ENCODE data around the gene NEK1. TPM values are rescaled to one million over a fixed set of nuclear protein-coding genes. Genes with fewer than 3 reads are reported as not detected.
A peak's percentile ranks its signal among the peaks of the same experiment; 100 is the strongest.

Gene NEK1
- total RNA-seq, 4 donors from 2014 or later: 66.9 to 100 (median 90.5) TPM

DNA sequence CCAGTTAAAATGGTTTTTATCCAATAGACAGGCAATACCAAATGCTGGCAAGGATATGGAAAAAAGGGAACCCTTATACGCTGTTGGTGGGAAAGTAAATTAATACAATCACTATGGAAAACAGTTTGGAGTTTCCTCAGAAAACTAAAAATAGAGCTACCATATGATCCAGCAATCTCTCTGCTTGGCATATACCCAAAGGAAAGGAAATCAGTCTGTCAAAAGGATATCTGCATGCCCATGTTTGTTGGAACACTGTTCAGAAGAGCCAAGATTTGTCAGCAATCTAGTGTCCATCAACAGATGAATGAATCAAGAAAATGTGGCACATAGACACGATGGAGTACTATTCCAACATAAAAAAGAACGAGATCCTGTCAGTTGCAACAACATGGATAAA is 250.6 kb downstream of the NEK1 start:
- DNase-seq (ENCODE audit: low spot score in 2 of 2): no peak
- H3K4me3 ChIP-seq: no peak overlapping the region

DNA sequence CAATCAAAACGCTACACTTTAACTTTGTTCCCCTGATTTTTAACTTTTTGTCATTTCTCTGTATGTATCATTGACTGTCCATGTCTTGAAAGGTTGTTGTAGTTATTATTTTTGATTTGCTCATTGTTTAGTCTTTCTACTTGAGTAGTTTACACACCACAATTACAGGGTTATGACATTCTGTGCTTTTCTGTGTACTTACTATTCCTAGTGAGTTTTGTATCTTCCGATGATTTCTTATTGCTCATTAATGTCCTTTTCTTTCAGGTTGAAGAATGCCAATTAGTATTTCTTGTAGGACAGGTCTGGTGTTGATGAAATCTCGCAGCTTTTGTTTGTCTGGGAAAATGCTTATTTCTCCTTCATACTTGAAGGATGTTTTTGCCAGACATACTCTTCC is 252.4 kb downstream of the NEK1 start:
- no peaks in the 10 kb centered on the region for H3K4me1 ChIP-seq
- TF ChIP-seq, protein P1, sequence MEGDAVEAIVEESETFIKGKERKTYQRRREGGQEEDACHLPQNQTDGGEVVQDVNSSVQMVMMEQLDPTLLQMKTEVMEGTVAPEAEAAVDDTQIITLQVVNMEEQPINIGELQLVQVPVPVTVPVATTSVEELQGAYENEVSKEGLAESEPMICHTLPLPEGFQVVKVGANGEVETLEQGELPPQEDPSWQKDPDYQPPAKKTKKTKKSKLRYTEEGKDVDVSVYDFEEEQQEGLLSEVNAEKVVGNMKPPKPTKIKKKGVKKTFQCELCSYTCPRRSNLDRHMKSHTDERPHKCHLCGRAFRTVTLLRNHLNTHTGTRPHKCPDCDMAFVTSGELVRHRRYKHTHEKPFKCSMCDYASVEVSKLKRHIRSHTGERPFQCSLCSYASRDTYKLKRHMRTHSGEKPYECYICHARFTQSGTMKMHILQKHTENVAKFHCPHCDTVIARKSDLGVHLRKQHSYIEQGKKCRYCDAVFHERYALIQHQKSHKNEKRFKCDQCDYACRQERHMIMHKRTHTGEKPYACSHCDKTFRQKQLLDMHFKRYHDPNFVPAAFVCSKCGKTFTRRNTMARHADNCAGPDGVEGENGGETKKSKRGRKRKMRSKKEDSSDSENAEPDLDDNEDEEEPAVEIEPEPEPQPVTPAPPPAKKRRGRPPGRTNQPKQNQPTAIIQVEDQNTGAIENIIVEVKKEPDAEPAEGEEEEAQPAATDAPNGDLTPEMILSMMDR (IDR thresholded peaks at IDR 0.05): no peak
- TF ChIP-seq EP300 (IDR thresholded peaks at IDR 0.05): no peak
- H3K9me3 ChIP-seq: peaks cover 0 to 5% (median 0%) of the 10 kb centered on the region in 4 donors
- no peak overlapping the region for H3K4me3 ChIP-seq
- H3K27me3 ChIP-seq: no peaks in the 10 kb centered on the region
- WGBS, 2 donors: 91 to 93% methylated on average over 3 of the region's 3 CpGs
- DNase-seq (ENCODE audit: low spot score in 2 of 2): no peak
- no peak overlapping the region for H3K27ac ChIP-seq
- H3K36me3 ChIP-seq: no peaks in the 10 kb centered on the region

More for the DNA sequence above, 250.6 kb downstream of the NEK1 start:
- TF ChIP-seq POLR2A (IDR thresholded peaks at IDR 0.05): no peak
- TF ChIP-seq EP300 (IDR thresholded peaks at IDR 0.05): no peak
- TF ChIP-seq, protein P1 (IDR thresholded peaks at IDR 0.05): no peak
- Histone ChIP-seq H3K36me3 (no peaks in the 10 kb centered on the region), H3K9me3 (peaks cover 0 to under 1% (median 0%) of the 10 kb centered on the region in 4 donors), H3K27me3 (no peaks in the 10 kb centered on the region), H3K27ac (no peak overlapping the region), H3K4me1 (no peaks in the 10 kb centered on the region)
- 72 to 84% methylated on average over 3 of the region's 3 CpGs for WGBS, 2 donors

DNA sequence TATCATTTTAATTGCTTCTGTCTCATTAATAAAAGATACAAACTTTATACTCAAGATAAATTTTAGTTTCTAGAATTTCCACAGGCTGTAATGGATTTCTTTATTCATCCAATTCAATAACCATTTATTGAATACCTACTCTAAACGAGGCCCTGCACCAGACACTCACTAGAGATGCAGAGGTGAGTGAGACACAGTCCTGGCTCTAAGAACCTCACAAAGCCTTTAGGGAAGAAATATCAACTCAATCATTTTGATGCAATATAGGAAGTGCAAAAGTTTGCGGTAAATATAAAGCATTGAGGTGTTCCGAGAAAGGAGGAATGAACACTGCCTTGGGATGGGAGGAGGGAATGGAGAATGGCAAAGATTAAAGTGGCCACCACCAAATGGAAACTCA is 260.0 kb downstream of the NEK1 start:
- WGBS, 2 donors: 83 to 85% methylated on average over 3 of the region's 3 CpGs
- TF ChIP-seq POLR2A (IDR thresholded peaks at IDR 0.05) (no peak), EP300 (IDR thresholded peaks at IDR 0.05) (no peak)
- TF ChIP-seq, protein P1 (IDR thresholded peaks at IDR 0.05): no peak
- no peaks in the 10 kb centered on the region for H3K36me3 ChIP-seq
- peaks cover 0 to 5% (median 0%) of the 10 kb centered on the region in 4 donors for H3K9me3 ChIP-seq
- peaks cover 0 to 6% (median 0%) of the 10 kb centered on the region in 4 donors for H3K4me1 ChIP-seq
- no peak overlapping the region for H3K27ac ChIP-seq
- no peak overlapping the region for H3K4me3 ChIP-seq
- no peaks in the 10 kb centered on the region for H3K27me3 ChIP-seq
- no peak for DNase-seq (ENCODE audit: low spot score in 2 of 2)

DNA sequence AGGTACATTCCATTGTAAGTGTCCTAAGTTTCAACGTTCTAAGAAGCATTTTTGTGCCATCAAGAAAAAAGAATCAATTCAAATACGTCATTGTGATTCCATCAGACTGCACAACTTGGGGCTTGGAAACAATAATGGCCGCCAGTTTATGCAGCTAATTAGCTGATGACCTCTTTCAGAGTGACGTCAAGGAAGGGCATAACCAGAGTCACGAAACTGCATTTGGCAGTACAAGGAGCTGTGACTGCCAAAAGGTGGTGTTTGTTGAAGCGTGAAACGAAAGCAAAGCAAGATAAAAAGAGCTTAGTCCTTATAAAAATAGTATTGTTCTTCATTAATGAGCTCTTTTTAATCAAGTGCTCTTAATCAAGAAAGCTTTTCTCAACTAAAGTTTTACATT is 260.5 kb downstream of the NEK1 start:
- H3K27ac ChIP-seq: no peak overlapping the region
- 36 to 37% methylated on average over 7 of the region's 7 CpGs for WGBS, 2 donors
- H3K36me3 ChIP-seq: no peaks in the 10 kb centered on the region
- DNase-seq (ENCODE audit: low spot score in 2 of 2): no peak
- no peaks in the 10 kb centered on the region for H3K27me3 ChIP-seq
- peaks cover 0 to 6% (median 0%) of the 10 kb centered on the region in 4 donors for H3K4me1 ChIP-seq
- no peak overlapping the region for H3K4me3 ChIP-seq
- peaks cover 0 to 5% (median 0%) of the 10 kb centered on the region in 4 donors for H3K9me3 ChIP-seq
- TF ChIP-seq EP300 (IDR thresholded peaks at IDR 0.05) (peak in 1 of 2 donors; percentile 41), POLR2A (IDR thresholded peaks at IDR 0.05) (no peak)
- TF ChIP-seq, protein P1 (IDR thresholded peaks at IDR 0.05): no peak

DNA sequence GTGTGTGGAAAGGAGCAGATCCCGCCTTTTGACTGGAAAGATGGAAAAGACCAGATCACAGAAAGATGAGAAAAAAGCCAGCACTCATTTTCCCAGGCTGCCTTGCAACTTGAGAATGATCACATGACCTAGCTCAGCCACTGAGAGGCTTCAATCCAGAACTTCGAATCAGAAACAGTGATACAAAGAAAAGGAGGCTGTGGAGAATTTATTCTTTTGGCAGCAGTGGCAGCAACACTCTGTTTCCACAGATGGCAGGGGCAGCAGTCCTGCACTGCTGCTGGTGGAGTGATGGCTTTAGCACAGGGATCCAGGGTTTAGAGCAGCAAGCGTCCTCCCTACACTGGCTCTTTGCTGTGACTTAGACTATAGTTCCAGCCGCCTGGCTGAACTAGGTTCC is 263.8 kb downstream of the NEK1 start:
- Histone ChIP-seq H3K9me3 (no peaks in the 10 kb centered on the region), H3K36me3 (no peaks in the 10 kb centered on the region), H3K4me3 (no peak overlapping the region), H3K27me3 (no peaks in the 10 kb centered on the region), H3K27ac (no peak overlapping the region), H3K4me1 (peaks cover 0 to 6% (median 0%) of the 10 kb centered on the region in 4 donors)
- DNase-seq (ENCODE audit: low spot score in 2 of 2): no peak
- 91 to 93% methylated on average over 4 of the region's 4 CpGs for WGBS, 2 donors
- TF ChIP-seq, protein P1 (IDR thresholded peaks at IDR 0.05): no peak
- no peak for TF ChIP-seq EP300 (IDR thresholded peaks at IDR 0.05)
- TF ChIP-seq POLR2A (IDR thresholded peaks at IDR 0.05): no peak
